ENCODE measurements around the gene DHRS13. TPM values are rescaled to one million over a fixed set of nuclear protein-coding genes. Genes with fewer than 3 reads are reported as not detected.
"Not testable (repeated sequence)": the region's sequence is repeated elsewhere in the genome, so short reads cannot be mapped to it uniquely, and the experiment has no call there.

The DHRS13 gene
- total RNA-seq, 1 experiment from 2014 or later, result 5.1 TPM

GRCh38 chr17:28849281-28849680, 53.6 kb downstream of the DHRS13 start:
- Histone ChIP-seq H3K4me1 (ENCODE audit: insufficient read depth, low read length) (0 out of 2 replicates have a peak, but pooled peaks cover 2% of the 10 kb centered on the region), H3K36me3 (ENCODE audit: low read depth, low read length) (no peaks in the 10 kb centered on the region), H3K27ac (ENCODE audit: low read length) (no peak overlapping the region), H3F3A (ENCODE audit: low read length, unreplicated experiment) (no peaks in the 10 kb centered on the region), H3K9me2 (replicated peaks; ENCODE audit: low read length) (no peaks in the 10 kb centered on the region), H3K4me2 (ENCODE audit: low read length) (no peak overlapping the region), H4K20me1 (ENCODE audit: low read length) (no peaks in the 10 kb centered on the region), H3K9ac (ENCODE audit: low read length) (no peak overlapping the region), H3K4me3 (ENCODE audit: low read length) (no peak overlapping the region), H3K9me3 (ENCODE audit: low read length) (no peaks in the 10 kb centered on the region), H3K79me2 (ENCODE audit: low read length) (no peaks in the 10 kb centered on the region), H2AFZ (ENCODE audit: low read length) (no peak overlapping the region), H3K27me3 (ENCODE audit: low read length) (no peaks in the 10 kb centered on the region)
- TF ChIP-seq EZH2 (IDR thresholded peaks at IDR 0.05; ENCODE audit: low read length, unreplicated experiment) (no peak), CTCF (conservative IDR thresholded peaks at IDR 0.05; ENCODE audit: low read depth, low read length) (0 out of 2 replicates have a peak, but pooled peaks have one; percentile 18), EZH2phosphoT487 (IDR thresholded peaks at IDR 0.05; ENCODE audit: borderline replicate concordance, low read length) (no peak)
- no peak for DNase-seq
- ChIA-PET POLR2A (ENCODE audit: unreplicated experiment) (no interaction called here), CTCF (interaction anchor here (0.6 kb wide), 1 partner anchor 41 kb away, joined by 3 read pairs; no protein-coding TSS in a partner anchor)
- ATAC-seq, result 0 out of 2 replicates have a peak, but pooled peaks have one; percentile 33
- intact Hi-C loops (cut with micrococcal nuclease), result loop anchor here (10.0 kb wide), 1 partner anchor 56 kb away; the partner anchor contains the start of gene DHRS13
- BruUV-seq (replicated peaks), result no TSS peak

GRCh38 chr17:28848667-28849066, 54.2 kb downstream of the DHRS13 start:
- H3K4me1 ChIP-seq (ENCODE audit: insufficient read depth, low read length); POLR2A ChIA-PET (ENCODE audit: unreplicated experiment); H3K4me2 ChIP-seq (ENCODE audit: low read length); BruUV-seq (replicated peaks); H3K79me2 ChIP-seq (ENCODE audit: low read length); H3K9ac ChIP-seq (ENCODE audit: low read length); H3K9me3 ChIP-seq (ENCODE audit: low read length); H3K27me3 ChIP-seq (ENCODE audit: low read length); H3K27ac ChIP-seq (ENCODE audit: low read length); H3F3A ChIP-seq (ENCODE audit: low read length, unreplicated experiment); H3K9me2 ChIP-seq (replicated peaks; ENCODE audit: low read length); DNase-seq; H2AFZ ChIP-seq (ENCODE audit: low read length); H4K20me1 ChIP-seq (ENCODE audit: low read length); H3K4me3 ChIP-seq (ENCODE audit: low read length); ATAC-seq; H3K36me3 ChIP-seq (ENCODE audit: low read depth, low read length): not testable (repeated sequence)
- TF ChIP-seq CTCF (conservative IDR thresholded peaks at IDR 0.05; ENCODE audit: low read depth, low read length), result peak; percentile 44
- CTCF ChIA-PET, result interaction anchor here (0.7 kb wide), 1 partner anchor 20 kb away, joined by 3 read pairs; no protein-coding TSS in a partner anchor
- intact Hi-C loops (cut with micrococcal nuclease), result loop anchor here (10.0 kb wide), 1 partner anchor 56 kb away; the partner anchor contains the start of gene DHRS13

Small RNA genes lying within 50 kb of the gene (microRNA-seq; reads per million reads assigned to microRNA genes)
- gene MIR451B (ENCODE audit: unreplicated experiment), result not detected

Other genes starting within 250 kb of the DHRS13 start
- gene SDF2, start 241.2 kb downstream of the DHRS13 start, total RNA-seq (2014; rRNA removed), result 31.6 and 34.0 TPM in 2 replicates
- 32.2 and 38.8 TPM in 2 replicates for gene SUPT6H, start 240.9 kb downstream of the DHRS13 start, total RNA-seq (2014; rRNA removed)
- 1.9 and 2.6 TPM in 2 replicates for gene PROCA1, start 191.2 kb downstream of the DHRS13 start, total RNA-seq (2014; rRNA removed)
- gene RAB34, start 185.2 kb downstream of the DHRS13 start, total RNA-seq (2014; rRNA removed), result 207 and 211 TPM in 2 replicates
- 390 and 515 TPM in 2 replicates for gene RPL23A, start 183.1 kb downstream of the DHRS13 start, total RNA-seq (2014; rRNA removed)
- 7.1 and 9.3 TPM in 2 replicates for gene TLCD1, start 176.8 kb downstream of the DHRS13 start, total RNA-seq (2014; rRNA removed)
- 2.4 and 3.7 TPM in 2 replicates for gene NEK8, start 174.3 kb downstream of the DHRS13 start, total RNA-seq (2014; rRNA removed)
- 81.5 and 104 TPM in 2 replicates for gene TRAF4, start 159.1 kb downstream of the DHRS13 start, total RNA-seq (2014; rRNA removed)
- 4.8 and 6.5 TPM in 2 replicates for gene FAM222B, start 60.3 kb downstream of the DHRS13 start, total RNA-seq (2014; rRNA removed)
- gene ERAL1, start 48.1 kb downstream of the DHRS13 start, total RNA-seq (2014; rRNA removed), result 25.8 and 30.5 TPM in 2 replicates
- gene FLOT2, start 5.3 kb downstream of the DHRS13 start, total RNA-seq (2014; rRNA removed), result 23.1 and 34.7 TPM in 2 replicates
- gene PHF12, start 48.4 kb upstream of the DHRS13 start, total RNA-seq (2014; rRNA removed), result 20.6 and 25.0 TPM in 2 replicates
- not detected in 2 replicates for gene SEZ6, start 103.0 kb upstream of the DHRS13 start, total RNA-seq (2014; rRNA removed)
- 0.87 and 1.5 TPM in 2 replicates for gene PIPOX, start 140.1 kb upstream of the DHRS13 start, total RNA-seq (2014; rRNA removed)